T-helper 2 cell treated with Interferon-gamma antibody and Interleukin-4, amounts not matched to agents 100 ng/mL and 5 ng/mL, for 36 hours (primary cell): Measurements from ENCODE around the gene NUBPL. TPM values are rescaled to one million over a fixed set of nuclear protein-coding genes. Genes with fewer than 3 reads are reported as not detected.
"Not testable (repeated sequence)": the region's sequence is repeated elsewhere in the genome, so short reads cannot be mapped to it uniquely, and the experiment has no call there.

Source experiments
- intact Hi-C: fragments of 100-400 bp; cut with micrococcal nuclease; formaldehyde crosslinking; loops from one replicate; pipeline ENCODE4 v1.15.1; 2023
- total RNA-seq: library from RNA; stranded (reverse); gene quantifications from 2 replicates; pipeline ENCODE4 v1.2.3, GENCODE V29; 2022

Gene NUBPL
- total RNA-seq, 1 donor from 2014 or later: 8.3 TPM

DNA sequence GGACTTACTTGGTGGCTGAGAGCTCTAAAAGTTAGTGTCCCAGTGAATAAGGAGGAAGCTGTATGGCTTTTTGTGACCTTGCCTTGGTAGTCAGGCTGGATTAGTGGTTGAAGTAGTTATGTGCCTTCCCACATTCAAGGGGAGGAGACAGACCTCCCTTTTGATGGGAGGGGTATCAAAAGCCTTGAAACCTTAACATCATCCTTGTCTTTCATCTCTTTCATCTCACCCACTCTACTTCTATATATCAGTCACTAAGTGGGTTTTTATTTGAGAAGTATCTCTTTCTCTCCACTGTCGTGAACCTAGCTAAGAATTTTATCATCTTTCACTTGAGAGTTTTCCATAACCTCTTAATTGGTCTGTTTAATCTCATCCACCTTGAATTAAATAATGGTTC, 15.7 kb downstream of the NUBPL start:
- intact Hi-C loops: no loop called here

DNA sequence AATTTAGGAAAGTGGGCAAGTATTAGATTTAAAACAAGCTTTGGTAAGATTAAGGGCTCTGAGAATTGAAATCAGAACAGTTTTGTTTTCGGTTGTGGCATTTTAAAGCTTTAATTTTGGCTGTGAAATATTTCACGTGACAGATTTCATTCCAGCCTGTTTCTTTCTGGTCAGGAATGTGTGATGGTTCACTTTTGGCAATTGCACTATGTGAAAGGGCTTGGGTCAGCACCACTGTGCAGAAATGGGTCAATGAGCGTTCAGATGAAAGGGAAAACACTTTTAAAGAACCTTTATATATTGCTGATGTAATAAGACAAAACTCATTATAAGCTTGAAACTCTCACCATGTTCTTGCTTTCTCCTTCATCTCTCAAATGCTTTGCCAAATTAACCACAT, 17.1 kb downstream of the NUBPL start:
- intact Hi-C loops: no loop called here

- intact Hi-C loops: no loop called here
Observed at GRCh38 chr14:31578792-31579501, 17.7 kb downstream of the NUBPL start.

- intact Hi-C loops: no loop called here
Observed at GRCh38 chr14:31580234-31580633, 19.0 kb downstream of the NUBPL start.

- intact Hi-C loops: no loop called here
Observed at GRCh38 chr14:31582286-31582691, 21.1 kb downstream of the NUBPL start.

DNA sequence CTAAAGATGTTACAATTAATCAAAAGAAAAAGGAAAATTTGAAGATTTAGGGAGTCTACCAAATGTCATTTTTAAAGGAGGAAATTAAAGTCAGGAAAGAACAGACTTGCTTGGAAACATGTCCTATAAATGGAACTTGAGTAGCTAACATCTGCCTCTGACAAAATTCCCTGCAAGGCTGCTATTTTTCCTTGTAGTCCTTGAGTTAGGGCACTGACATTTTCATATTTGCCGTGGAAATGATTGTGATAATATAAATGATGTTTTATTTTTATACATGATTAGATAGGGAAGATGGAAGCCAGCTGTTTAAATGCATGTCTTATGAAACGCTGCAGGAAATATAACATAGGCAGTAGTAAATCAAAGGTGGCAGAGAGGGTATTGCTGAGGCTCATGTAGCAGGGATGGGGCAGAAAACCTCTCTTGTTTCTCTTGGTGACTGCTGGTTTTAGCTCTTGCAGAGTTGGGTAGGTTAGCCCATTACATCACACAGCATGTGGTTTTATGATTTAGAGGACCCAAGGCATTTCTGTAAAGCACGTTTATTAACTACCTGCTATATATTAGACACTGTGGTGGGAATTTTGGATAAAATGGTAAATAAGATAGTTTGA, 21.7 kb downstream of the NUBPL start:
- intact Hi-C loops: no loop called here

DNA sequence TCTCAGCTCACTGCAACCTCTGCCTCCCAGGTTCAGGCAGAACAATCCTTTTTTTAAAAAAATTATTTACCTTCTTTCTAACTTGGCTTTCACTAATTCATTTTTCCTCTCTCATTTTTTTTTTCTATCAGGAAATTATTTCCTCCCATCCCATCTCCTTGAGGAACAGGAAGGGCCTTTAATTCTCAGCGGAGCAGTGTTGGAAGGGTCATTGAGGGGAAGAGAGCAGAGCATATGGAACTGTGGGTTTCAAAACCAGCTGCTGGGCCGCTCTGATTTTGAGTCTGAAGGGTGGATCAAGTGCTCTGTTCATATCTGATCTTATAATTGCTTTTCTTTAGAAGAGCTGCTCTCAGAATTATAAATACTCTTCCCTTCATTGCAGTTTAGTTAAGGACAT, 29.0 kb downstream of the NUBPL start:
- intact Hi-C loops: no loop called here

GRCh38 chr14:31592122-31592521, 30.9 kb downstream of the NUBPL start:
- intact Hi-C loops: no loop called here

GRCh38 chr14:31592631-31593030, 31.4 kb downstream of the NUBPL start:
- intact Hi-C loops: no loop called here

DNA sequence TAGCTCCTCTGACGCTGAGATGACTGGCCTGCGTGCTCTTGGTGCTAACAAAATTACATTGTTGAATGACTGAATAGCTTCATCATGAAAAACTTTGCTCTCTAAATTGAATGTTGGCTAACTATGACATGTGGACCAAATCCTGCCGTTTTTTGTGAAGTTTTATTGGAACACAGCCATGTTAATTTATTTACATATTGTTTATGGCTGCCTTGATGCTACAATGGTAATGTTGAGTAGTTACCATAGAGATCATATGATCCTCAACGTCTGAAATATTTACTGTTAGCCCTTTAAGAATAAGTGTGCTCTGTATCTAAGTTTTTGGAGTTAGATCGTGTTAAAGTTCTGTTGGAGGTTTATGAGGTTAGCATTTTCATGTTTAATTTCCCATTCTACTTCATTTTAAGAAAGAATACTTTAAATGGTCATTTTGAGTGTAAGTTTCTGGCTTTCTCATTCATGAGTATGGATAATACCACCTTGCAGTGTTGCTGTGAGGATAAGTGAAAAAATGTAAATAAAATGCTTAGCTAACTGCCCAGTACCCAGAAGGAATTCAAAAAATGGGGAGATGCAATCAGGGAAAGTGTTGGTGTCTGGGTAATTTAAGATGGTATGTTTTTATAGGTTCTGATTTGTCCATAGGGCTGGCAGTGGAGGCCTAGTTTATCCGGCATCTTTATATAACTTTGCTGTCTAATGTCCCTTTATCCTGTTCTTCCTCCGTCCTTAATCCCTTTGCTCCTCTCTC, 35.3 kb downstream of the NUBPL start:
- intact Hi-C loops: no loop called here

DNA sequence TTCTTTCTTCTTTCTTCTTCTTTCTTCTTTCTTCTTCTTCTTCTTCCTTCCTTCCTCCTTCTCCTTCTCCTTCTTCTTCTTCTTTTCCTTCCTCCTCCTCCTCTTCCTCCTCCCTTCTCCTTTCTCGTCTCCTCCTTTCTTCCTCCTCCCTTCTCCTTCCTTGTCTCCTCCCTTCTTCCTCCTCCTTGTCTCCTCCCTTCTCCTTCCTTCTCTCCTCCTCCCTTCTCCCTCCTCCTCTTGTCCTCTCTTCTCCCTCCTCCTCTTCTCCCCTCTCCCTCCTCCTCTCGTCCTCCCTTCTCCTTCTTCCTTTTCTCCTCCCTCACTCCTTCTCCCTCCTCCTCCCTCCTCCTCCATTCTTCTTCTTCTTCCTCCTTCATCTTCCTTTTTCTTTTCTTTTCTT, 44.5 kb downstream of the NUBPL start:
- intact Hi-C loops: no loop called here

DNA sequence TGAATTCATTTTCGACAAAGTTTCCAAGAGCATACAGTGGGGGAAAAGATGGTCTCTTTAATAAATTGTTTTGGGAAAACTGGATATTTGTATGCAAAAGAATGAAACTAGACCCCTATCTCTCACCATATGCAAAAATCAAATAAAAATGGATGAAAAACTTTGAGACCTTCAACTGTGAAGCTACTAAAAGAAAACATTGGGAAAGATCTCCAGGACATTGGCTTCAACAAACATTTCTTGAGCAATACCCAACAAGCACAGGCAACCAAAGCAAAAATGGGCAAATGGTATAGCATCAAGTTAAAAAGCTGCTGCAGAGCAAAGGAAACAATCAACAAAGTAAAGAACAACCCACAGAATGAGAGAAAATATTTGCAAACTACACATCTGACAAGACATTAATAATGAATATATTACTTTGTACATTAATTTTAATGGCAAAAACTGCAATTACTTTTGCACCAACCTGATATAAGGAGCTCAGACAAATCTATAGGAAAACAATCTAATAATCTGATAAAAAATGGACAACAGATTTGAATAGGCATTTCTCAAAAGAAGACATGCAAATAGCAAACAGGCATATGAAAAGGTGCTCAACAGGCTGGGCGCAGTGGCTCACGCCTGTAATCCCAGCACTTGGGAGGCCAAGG, 50.7 kb downstream of the NUBPL start:
- intact Hi-C loops: no loop called here

DNA sequence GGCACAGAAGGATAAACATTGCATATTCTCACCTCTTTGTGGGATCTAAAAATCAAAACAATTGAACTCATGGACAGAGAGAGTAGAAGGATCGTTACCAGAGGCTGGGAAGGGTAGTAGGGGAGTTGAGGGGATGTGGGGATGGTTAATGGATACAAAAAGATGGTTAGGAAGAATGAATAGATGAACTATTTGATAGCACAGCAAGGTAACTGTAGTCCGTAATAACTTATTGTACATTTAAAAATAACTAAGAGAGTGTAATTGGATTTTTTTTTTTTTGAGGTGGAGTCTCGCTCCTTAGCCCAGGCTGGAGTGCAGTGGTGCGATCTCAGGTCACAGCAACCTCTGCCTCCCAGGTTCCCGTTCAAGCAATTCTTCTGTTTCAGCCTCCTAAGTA, 52.0 kb downstream of the NUBPL start:
- intact Hi-C loops: no loop called here

GRCh38 chr14:31618884-31619283, 57.7 kb downstream of the NUBPL start:
- intact Hi-C loops: not testable (repeated sequence)

GRCh38 chr14:31619440-31619839, 58.2 kb downstream of the NUBPL start:
- intact Hi-C loops: no loop called here

DNA sequence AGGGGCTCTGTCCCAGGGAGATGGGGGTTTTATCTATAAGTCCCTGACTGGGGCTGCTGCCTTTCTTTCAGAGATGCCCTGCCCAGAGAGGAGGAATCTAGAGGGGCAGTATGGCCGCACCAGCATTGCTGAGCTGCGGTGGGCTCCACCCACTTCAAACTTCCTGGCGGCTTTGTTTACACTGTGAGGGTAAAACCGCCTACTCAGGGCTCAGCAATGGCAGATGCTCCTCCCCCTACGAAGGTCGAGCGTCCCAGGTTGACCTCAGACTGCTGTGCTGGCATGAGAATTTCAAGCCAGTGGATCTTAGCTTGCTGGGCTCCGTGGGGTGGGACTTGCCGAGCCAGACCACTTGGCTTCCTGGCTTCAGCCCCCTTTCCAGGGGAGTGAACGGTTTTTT, 59.7 kb downstream of the NUBPL start:
- intact Hi-C loops: not testable (repeated sequence)

DNA sequence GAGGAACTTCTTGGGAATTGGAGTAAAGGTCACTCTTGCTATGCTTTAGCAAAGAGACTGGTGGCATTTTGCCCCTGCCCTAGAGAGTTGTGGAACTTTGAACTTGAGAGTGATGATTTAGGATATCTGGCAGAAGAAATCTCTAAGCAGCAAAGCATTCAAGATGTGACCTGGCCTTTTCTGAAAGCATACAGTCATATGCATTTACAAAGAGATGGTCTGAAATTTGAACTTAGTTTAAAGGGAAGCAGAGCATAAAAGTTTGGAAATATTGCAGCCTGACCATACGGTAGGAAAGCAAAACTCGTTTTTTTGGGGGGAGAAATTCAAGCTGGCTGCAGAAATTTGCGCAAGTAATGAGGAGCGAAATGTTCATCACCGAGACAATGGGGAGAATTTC, 60.9 kb downstream of the NUBPL start:
- intact Hi-C loops: no loop called here

DNA sequence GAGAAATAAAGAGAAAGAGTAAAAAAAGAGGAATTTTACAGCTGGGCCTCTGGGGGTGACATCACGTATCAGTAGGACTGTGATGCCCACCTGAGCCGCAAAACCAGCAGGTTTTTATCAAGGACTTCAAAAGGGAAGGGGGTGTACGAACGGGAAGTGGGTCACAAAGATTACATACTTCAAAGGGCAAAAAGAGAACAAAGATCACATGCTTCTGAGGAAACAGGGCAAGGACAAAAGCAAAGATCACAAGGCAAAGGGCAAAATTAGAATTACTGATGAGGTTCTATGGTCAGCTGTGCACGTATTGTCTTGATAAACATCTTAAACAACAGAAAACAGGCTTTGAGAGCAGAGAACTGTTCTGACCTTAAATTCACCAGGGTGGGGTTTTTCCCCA, 91.7 kb downstream of the NUBPL start:
- intact Hi-C loops: not testable (repeated sequence)

GRCh38 chr14:31657917-31658316, 96.7 kb downstream of the NUBPL start:
- intact Hi-C loops: no loop called here

GRCh38 chr14:31659278-31659677, 98.1 kb downstream of the NUBPL start:
- intact Hi-C loops: no loop called here

GRCh38 chr14:31660191-31660590, 99.0 kb downstream of the NUBPL start:
- intact Hi-C loops: no loop called here

GRCh38 chr14:31660728-31661127, 99.5 kb downstream of the NUBPL start:
- intact Hi-C loops: no loop called here
